H9 (cell line): ENCODE results near the gene PON2. TPM values are rescaled to one million over a fixed set of nuclear protein-coding genes. Genes with fewer than 3 reads are reported as not detected.

Experiments used
- DNase-seq: peaks from one replicate; pipeline ENCODE4 v3.0.0-alpha.2; 2017
- H2AFZ ChIP-seq: one replicate; pipeline ENCODE4 v1.6.1; 2013; ENCODE audit warnings: mild to moderate bottlenecking, low read length, control low read depth, moderate library complexity
- H2AK5ac ChIP-seq: 2 replicates; pipeline ENCODE4 v1.6.1; 2013; ENCODE audit warnings: low read length, control low read depth, mixed read lengths; ENCODE audit not compliant: insufficient read length
- H2BK120ac ChIP-seq: one replicate; pipeline ENCODE4 v1.6.1; 2013; ENCODE audit warnings: low read depth, mild to moderate bottlenecking, low read length, control low read depth, inconsistent platforms; ENCODE audit not compliant: poor library complexity, severe bottlenecking
- H2BK12ac ChIP-seq: 2 replicates; pipeline ENCODE4 v1.6.1; 2013; ENCODE audit warnings: low read length, control low read depth, mixed read lengths, low read depth; ENCODE audit not compliant: insufficient read length
- H2BK15ac ChIP-seq: 2 replicates; pipeline ENCODE4 v1.6.1; 2013; ENCODE audit warnings: low read depth, low read length, control low read depth
- H2BK20ac ChIP-seq: one replicate; pipeline ENCODE4 v1.6.1; 2013; ENCODE audit warnings: low read depth, mild to moderate bottlenecking, low read length, control low read depth, inconsistent platforms; ENCODE audit not compliant: poor library complexity, severe bottlenecking
- H2BK5ac ChIP-seq: 2 replicates; pipeline ENCODE4 v1.6.1; 2013; ENCODE audit warnings: low read length, control low read depth, mixed read lengths; ENCODE audit not compliant: insufficient read length
- H3K14ac ChIP-seq: 2 replicates; pipeline ENCODE4 v1.6.1; 2013; ENCODE audit warnings: low read length, control low read depth; ENCODE audit not compliant: insufficient read depth
- H3K18ac ChIP-seq: 2 replicates; pipeline ENCODE4 v1.6.1; 2013; ENCODE audit warnings: low read depth, mild to moderate bottlenecking, mixed read lengths, low read length, control low read depth; ENCODE audit not compliant: insufficient read length
- H3K23ac ChIP-seq: 2 replicates; pipeline ENCODE4 v1.6.1; 2013; ENCODE audit warnings: low read length, control low read depth, mixed read lengths, low read depth; ENCODE audit not compliant: insufficient read length
- H3K23me2 ChIP-seq: 2 replicates; pipeline ENCODE4 v1.6.1; 2013; ENCODE audit warnings: low read depth, mild to moderate bottlenecking, mixed read lengths, low read length, control low read depth; ENCODE audit not compliant: insufficient read length, poor library complexity, severe bottlenecking
- H3K27ac ChIP-seq: 2 replicates; pipeline ENCODE4 v1.5.1; 2013; ENCODE audit warnings: low read length, control low read depth, mixed read lengths, low read depth; ENCODE audit not compliant: insufficient read length
- H3K27me3 ChIP-seq: 2 replicates; pipeline ENCODE4 v1.6.1; 2013; ENCODE audit warnings: low read length, control low read depth, inconsistent platforms; ENCODE audit not compliant: insufficient read depth
- H3K4ac ChIP-seq: 2 replicates; pipeline ENCODE4 v1.6.1; 2013; ENCODE audit warnings: low read depth, mild to moderate bottlenecking, control low read depth, inconsistent platforms, low read length, moderate library complexity
- H3K4me1 ChIP-seq: 2 replicates; pipeline ENCODE4 v1.6.1; 2013; ENCODE audit warnings: low read length, control low read depth, inconsistent platforms; ENCODE audit not compliant: insufficient read depth
- H3K4me2 ChIP-seq: 2 replicates; pipeline ENCODE4 v1.6.1; 2013; ENCODE audit warnings: low read length, control low read depth, mixed read lengths; ENCODE audit not compliant: insufficient read length, insufficient read depth
- H3K56ac ChIP-seq: 2 replicates; pipeline ENCODE4 v1.6.1; 2013; ENCODE audit warnings: low read depth, mild to moderate bottlenecking, mixed read lengths, low read length, control low read depth; ENCODE audit not compliant: insufficient read length
- H3K79me1 ChIP-seq: 2 replicates; pipeline ENCODE4 v1.6.1; 2013; ENCODE audit warnings: low read depth, mild to moderate bottlenecking, moderate library complexity, low read length, control low read depth, inconsistent platforms; ENCODE audit not compliant: insufficient read depth, poor library complexity, severe bottlenecking
- H3K79me2 ChIP-seq: 2 replicates; pipeline ENCODE4 v1.6.1; 2013; ENCODE audit warnings: low read length, control low read depth, inconsistent platforms; ENCODE audit not compliant: insufficient read depth
- H3K9ac ChIP-seq: 2 replicates; pipeline ENCODE4 v1.6.1; 2013; ENCODE audit warnings: low read length, control low read depth, mixed read lengths; ENCODE audit not compliant: insufficient read length; ENCODE audit errors: extremely low read depth
- H3K9me3 ChIP-seq: one replicate; pipeline ENCODE4 v1.6.1; 2013; ENCODE audit warnings: low read depth, low read length, inconsistent platforms; ENCODE audit not compliant: control insufficient read depth
- H3T11ph ChIP-seq: one replicate; pipeline ENCODE4 v1.6.1; 2013; ENCODE audit warnings: mild to moderate bottlenecking, low read length, control low read depth, inconsistent platforms
- H4K20me1 ChIP-seq: one replicate; pipeline ENCODE4 v1.6.1; 2013; ENCODE audit not compliant: control insufficient read depth, insufficient read length, insufficient read depth
- H4K5ac ChIP-seq: 2 replicates; pipeline ENCODE4 v1.6.1; 2013; ENCODE audit warnings: low read depth, mild to moderate bottlenecking, mixed read lengths, low read length, control low read depth; ENCODE audit not compliant: insufficient read length
- H4K8ac ChIP-seq: replicated peaks from 2 replicates; pipeline ENCODE4 v1.6.1; 2013; ENCODE audit warnings: low read length, control low read depth, mixed read lengths, low read depth; ENCODE audit not compliant: insufficient read length
- H4K91ac ChIP-seq: 2 replicates; pipeline ENCODE4 v1.6.1; 2013; ENCODE audit warnings: low read depth, mild to moderate bottlenecking, moderate library complexity, mixed read lengths, low read length, control low read depth; ENCODE audit not compliant: insufficient read length
- H3K27ac Mint-ChIP-seq, 3 experiments: 2 replicates in 2 of 3; 3 replicates in 1 of 3; pipeline ENCODE4 v1.8.0; 2020 to 2021; ENCODE audit warnings: mixed read lengths in 3 of 3, mild to moderate bottlenecking in 1 of 3, moderate library complexity in 1 of 3
- H3K27me3 Mint-ChIP-seq: 2 replicates; pipeline ENCODE4 v1.8.0; 2021; ENCODE audit warnings: low read depth, mild to moderate bottlenecking, moderate library complexity, mixed read lengths
- H3K36me3 Mint-ChIP-seq, 3 experiments: 2 replicates in 2 of 3; 3 replicates in 1 of 3; pipeline ENCODE4 v1.8.0; 2020 to 2021; ENCODE audit warnings: low read depth in 3 of 3, mixed read lengths in 3 of 3; ENCODE audit not compliant: insufficient read depth in 1 of 3
- H3K4me1 Mint-ChIP-seq, 2 experiments: 2 replicates each; pipeline ENCODE4 v1.8.0; 2020; ENCODE audit warnings: mixed read lengths in 2 of 2
- H3K4me3 Mint-ChIP-seq, 2 experiments: 2 replicates in 1 of 2; 3 replicates in 1 of 2; pipeline ENCODE4 v1.8.0; 2020 to 2021; ENCODE audit warnings: mild to moderate bottlenecking in 2 of 2, mixed read lengths in 2 of 2, moderate library complexity in 1 of 2
- H3K9me3 Mint-ChIP-seq, 2 experiments: 2 replicates in 1 of 2; 3 replicates in 1 of 2; pipeline ENCODE4 v1.8.0; 2020; ENCODE audit warnings: mild to moderate bottlenecking in 2 of 2, mixed read lengths in 2 of 2, moderate library complexity in 1 of 2
- WGBS: extraction: QIAGEN DNeasy Blood & Tissue Kit; methylation state at CpG from one replicate; pipeline ENCODE4 v1.1.7; 2013; ENCODE audit warnings: missing lambda C conversion rate, low lambda C conversion rate, mixed read lengths; ENCODE audit not compliant: insufficient read length; ENCODE audit errors: extremely low coverage; 5-methylcytosine and 5-hydroxymethylcytosine counted together
- total RNA-seq: library from RNA; stranded (reverse); gene quantifications from 2 replicates; pipeline ENCODE4 v1.2.1, GENCODE V29; 2021
- TF ChIP-seq, protein P1 (sequence below): fragments of 200-600 bp; sonication (generic); conservative IDR thresholded peaks from 3 replicates; pipeline ENCODE4 v1.8.0; 2021; ENCODE audit warnings: antibody characterized with exemption, mild to moderate bottlenecking

PON2 gene
- total RNA-seq, 1 experiment from 2014 or later = 26.7 TPM

DNA sequence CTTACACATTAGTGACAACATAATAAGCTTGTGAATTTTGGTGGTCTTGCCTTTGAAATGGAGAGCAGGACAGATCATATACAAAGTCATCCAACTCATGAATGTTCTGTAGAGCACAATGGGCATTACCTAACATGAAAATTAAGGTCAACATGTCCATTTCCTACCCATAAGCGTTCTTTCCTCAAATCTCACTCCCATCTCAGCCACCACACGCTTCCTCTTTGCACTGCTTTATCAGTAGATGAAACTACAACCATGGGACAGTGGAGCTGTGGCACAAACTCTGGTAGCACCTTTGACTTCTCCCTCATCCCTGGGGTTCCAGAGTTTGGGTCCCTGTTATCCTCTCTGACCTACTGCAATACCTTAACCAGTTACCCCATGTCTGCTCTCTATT lies 2.2 kb downstream of the PON2 start:
- Mint-ChIP-seq H3K9me3 (no peaks in the 10 kb centered on the region), H3K4me1 (peaks cover 9 to 16% of the 10 kb centered on the region in 2 experiments), H3K27ac (no peak overlapping the region), H3K27me3 (no peaks in the 10 kb centered on the region), H3K4me3 (no peak overlapping the region), H3K36me3 (peaks cover 8 to 11% (median 10%) of the 10 kb centered on the region in 3 experiments; a peak in 6 of 7 replicates)
- H3K4me1 ChIP-seq = no peaks in the 10 kb centered on the region; the same call in 1 of the 2 replicates
- H2BK12ac ChIP-seq = no peak overlapping the region
- H2BK5ac ChIP-seq = no peak overlapping the region
- no peaks in the 10 kb centered on the region for H3K9me3 ChIP-seq
- H2BK120ac ChIP-seq = no peak overlapping the region
- no peak overlapping the region for H3K56ac ChIP-seq
- H4K20me1 ChIP-seq = no peaks in the 10 kb centered on the region
- H4K8ac ChIP-seq = no peak overlapping the region
- H3K79me1 ChIP-seq = no peaks in the 10 kb centered on the region
- H2BK15ac ChIP-seq = no peak overlapping the region
- H2AK5ac ChIP-seq = no peak overlapping the region
- no peak overlapping the region for H3K9ac ChIP-seq
- no peak overlapping the region for H2BK20ac ChIP-seq
- no peak overlapping the region for H3K18ac ChIP-seq
- TF ChIP-seq, protein P1, sequence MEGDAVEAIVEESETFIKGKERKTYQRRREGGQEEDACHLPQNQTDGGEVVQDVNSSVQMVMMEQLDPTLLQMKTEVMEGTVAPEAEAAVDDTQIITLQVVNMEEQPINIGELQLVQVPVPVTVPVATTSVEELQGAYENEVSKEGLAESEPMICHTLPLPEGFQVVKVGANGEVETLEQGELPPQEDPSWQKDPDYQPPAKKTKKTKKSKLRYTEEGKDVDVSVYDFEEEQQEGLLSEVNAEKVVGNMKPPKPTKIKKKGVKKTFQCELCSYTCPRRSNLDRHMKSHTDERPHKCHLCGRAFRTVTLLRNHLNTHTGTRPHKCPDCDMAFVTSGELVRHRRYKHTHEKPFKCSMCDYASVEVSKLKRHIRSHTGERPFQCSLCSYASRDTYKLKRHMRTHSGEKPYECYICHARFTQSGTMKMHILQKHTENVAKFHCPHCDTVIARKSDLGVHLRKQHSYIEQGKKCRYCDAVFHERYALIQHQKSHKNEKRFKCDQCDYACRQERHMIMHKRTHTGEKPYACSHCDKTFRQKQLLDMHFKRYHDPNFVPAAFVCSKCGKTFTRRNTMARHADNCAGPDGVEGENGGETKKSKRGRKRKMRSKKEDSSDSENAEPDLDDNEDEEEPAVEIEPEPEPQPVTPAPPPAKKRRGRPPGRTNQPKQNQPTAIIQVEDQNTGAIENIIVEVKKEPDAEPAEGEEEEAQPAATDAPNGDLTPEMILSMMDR = no peak
- no peak overlapping the region for H3K23ac ChIP-seq
- no CpG with 5 or more reads among the region's 2 CpGs for WGBS
- H3K27ac ChIP-seq = no peak overlapping the region
- H3T11ph ChIP-seq = no peak overlapping the region
- no peak for DNase-seq
- no peaks in the 10 kb centered on the region for H3K79me2 ChIP-seq
- no peak overlapping the region for H3K4ac ChIP-seq
- no peaks in the 10 kb centered on the region for H3K27me3 ChIP-seq
- H3K23me2 ChIP-seq = peaks cover 2% of the 10 kb centered on the region
- H2AFZ ChIP-seq = no peak overlapping the region
- H4K5ac ChIP-seq = no peak overlapping the region
- H4K91ac ChIP-seq = no peak overlapping the region
- no peak overlapping the region for H3K14ac ChIP-seq
- no peak overlapping the region for H3K4me2 ChIP-seq
